ENCODE data around the gene CUTA. TPM values are rescaled to one million over a fixed set of nuclear protein-coding genes. Genes with fewer than 3 reads are reported as not detected.

CUTA gene
- polyA plus RNA-seq, 1 donor from 2014 or later: 343 TPM

- H3K27me3 ChIP-seq (ENCODE audit: insufficient read depth, low read depth, low read length): no peaks in the 10 kb centered on the region
- no peak overlapping the region for H2AFZ ChIP-seq (ENCODE audit: low read depth, low read length)
- H3K9ac ChIP-seq (ENCODE audit: low read length): no peak overlapping the region
- no peaks in the 10 kb centered on the region for H3K9me2 ChIP-seq (ENCODE audit: insufficient read depth, low read length)
- H3K4me3 ChIP-seq (ENCODE audit: low read length): no peak overlapping the region
- H3K4me2 ChIP-seq (ENCODE audit: low read length): no peak overlapping the region
- peaks cover 17% of the 10 kb centered on the region for H3K79me2 ChIP-seq (replicated peaks; ENCODE audit: insufficient read depth, low read length)
- H3K9me3 ChIP-seq (ENCODE audit: low read length): no peaks in the 10 kb centered on the region
- H3K36me3 ChIP-seq (ENCODE audit: insufficient read depth, low read length): no peaks in the 10 kb centered on the region
- H3K27ac ChIP-seq (ENCODE audit: low read length): no peak overlapping the region
- H4K20me1 ChIP-seq (ENCODE audit: insufficient read depth): no peaks in the 10 kb centered on the region
- TF ChIP-seq EP300 (conservative IDR thresholded peaks at IDR 0.05; ENCODE audit: poor library complexity, severe bottlenecking): no peak
- TF ChIP-seq POLR2AphosphoS5 (IDR thresholded peaks at IDR 0.05): no peak
- TF ChIP-seq SMC3 (conservative IDR thresholded peaks at IDR 0.05; ENCODE audit: poor library complexity): no peak
- no peak for TF ChIP-seq CTCF (IDR thresholded peaks at IDR 0.05; ENCODE audit: poor library complexity, severe bottlenecking)
- TF ChIP-seq EZH2 (IDR thresholded peaks at IDR 0.05; ENCODE audit: borderline replicate concordance, insufficient read depth, low read length, poor library complexity, severe bottlenecking): no peak
- no peak for TF ChIP-seq REST (IDR thresholded peaks at IDR 0.05; ENCODE audit: borderline replicate concordance)
- TF ChIP-seq RAD21 (conservative IDR thresholded peaks at IDR 0.05): no peak
- TF ChIP-seq TAF1 (IDR thresholded peaks at IDR 0.05; ENCODE audit: low read depth): no peak
- no peak for TF ChIP-seq MXI1 (conservative IDR thresholded peaks at IDR 0.05; ENCODE audit: poor library complexity, severe bottlenecking)
- H3F3A ChIP-seq (ENCODE audit: insufficient read depth, low read length, poor library complexity, severe bottlenecking): no peaks in the 10 kb centered on the region
These were observed 40.8 kb upstream of the CUTA start for GRCh38 chr6:33458676-33459075.

GRCh38 chr6:33456156-33456555 lies 38.2 kb upstream of the CUTA start:
- Histone ChIP-seq H3K27ac (ENCODE audit: low read length) (no peak overlapping the region), H3K79me2 (replicated peaks; ENCODE audit: insufficient read depth, low read length) (peaks cover 20% of the 10 kb centered on the region), H3K4me2 (ENCODE audit: low read length) (no peak overlapping the region), H3F3A (ENCODE audit: insufficient read depth, low read length, poor library complexity, severe bottlenecking) (no peaks in the 10 kb centered on the region), H3K27me3 (ENCODE audit: insufficient read depth, low read depth, low read length) (no peaks in the 10 kb centered on the region), H2AFZ (ENCODE audit: low read depth, low read length) (no peak overlapping the region), H3K36me3 (ENCODE audit: insufficient read depth, low read length) (no peaks in the 10 kb centered on the region), H4K20me1 (ENCODE audit: insufficient read depth) (no peaks in the 10 kb centered on the region), H3K9me3 (ENCODE audit: low read length) (no peaks in the 10 kb centered on the region), H3K9me2 (ENCODE audit: insufficient read depth, low read length) (no peaks in the 10 kb centered on the region), H3K9ac (ENCODE audit: low read length) (no peak overlapping the region), H3K4me3 (ENCODE audit: low read length) (no peak overlapping the region)
- TF ChIP-seq POLR2AphosphoS5 (IDR thresholded peaks at IDR 0.05): no peak
- TF ChIP-seq MXI1 (conservative IDR thresholded peaks at IDR 0.05; ENCODE audit: poor library complexity, severe bottlenecking): no peak
- TF ChIP-seq SMC3 (conservative IDR thresholded peaks at IDR 0.05; ENCODE audit: poor library complexity): no peak
- TF ChIP-seq TAF1 (IDR thresholded peaks at IDR 0.05; ENCODE audit: low read depth): no peak
- no peak for TF ChIP-seq RAD21 (conservative IDR thresholded peaks at IDR 0.05)
- TF ChIP-seq EP300 (conservative IDR thresholded peaks at IDR 0.05; ENCODE audit: poor library complexity, severe bottlenecking): no peak
- no peak for TF ChIP-seq CTCF (IDR thresholded peaks at IDR 0.05; ENCODE audit: poor library complexity, severe bottlenecking)
